Breast epithelium (tissue), 3 donors: Measurements from ENCODE around the gene FOXL1.
A peak's percentile ranks its signal among the peaks of the same experiment; 100 is the strongest.

ENCODE experiments used
- CTCF ChIP-seq, 3 donors: fragments of 450-650 bp; IDR thresholded peaks; one replicate each; pipeline ENCODE4 v1.5.1; 2016 to 2017; ENCODE audit warnings: antibody characterized with exemption in 3 of 3, mild to moderate bottlenecking in 3 of 3, moderate library complexity in 3 of 3
- POLR2A ChIP-seq: fragments of 450-650 bp; IDR thresholded peaks from one replicate; pipeline ENCODE4 v1.6.1; 2016; ENCODE audit warnings: antibody characterized with exemption, mild to moderate bottlenecking, moderate library complexity
- POLR2AphosphoS5 ChIP-seq, 3 donors: sonication (generic); formaldehyde crosslinking; IDR thresholded peaks; one replicate each; pipeline ENCODE4 v1.6.1; 2017; ENCODE audit warnings: antibody characterized with exemption in 3 of 3

- TF ChIP-seq CTCF (IDR thresholded peaks at IDR 0.05) (no peak), POLR2A (no peak), POLR2AphosphoS5 (IDR thresholded peaks at IDR 0.05) (peak in 1 of 3 donors; percentile 34)
Observed at GRCh38 chr16:86546638-86547013, 31.7 kb upstream of the FOXL1 start.
